Esophagus squamous epithelium (tissue), 5 donors: ENCODE measurements around the gene PATZ1. TPM values are rescaled to one million over a fixed set of nuclear protein-coding genes. Genes with fewer than 3 reads are reported as not detected.

ENCODE experiments used
- DNase-seq: peaks from one replicate; lab custom pipeline; 2025; lab: John Stamatoyannopoulos, UW
- H3K27ac ChIP-seq, 4 donors: fragments of 200-600 bp; sonication (generic); one replicate each; pipeline ENCODE4 v1.5.1; 2016 to 2019; ENCODE audit warnings: mild to moderate bottlenecking in 1 of 4
- H3K27me3 ChIP-seq, 4 donors: fragments of 200-600 bp; sonication (generic); 1 replicate in 3 of 4; 2 replicates in 1 of 4; pipeline versions ENCODE4 v1.5.1 to v1.6.0; 2017 to 2021; ENCODE audit warnings: antibody characterized with exemption in 1 of 4
- H3K36me3 ChIP-seq, 3 donors: fragments of 200-600 bp; sonication (generic); one replicate each; pipeline ENCODE4 v1.5.1; 2016 to 2019
- H3K4me1 ChIP-seq, 3 donors: fragments of 200-600 bp; sonication (generic); one replicate each; pipeline ENCODE4 v1.5.1; 2017 to 2019
- H3K4me3 ChIP-seq, 4 donors: fragments of 200-600 bp; sonication (generic); 1 replicate in 3 of 4; 2 replicates in 1 of 4; pipeline ENCODE4 v1.5.1; 2016 to 2019; ENCODE audit warnings: mild to moderate bottlenecking in 2 of 4, moderate library complexity in 1 of 4
- H3K9me3 ChIP-seq, 3 donors: fragments of 200-600 bp; sonication (generic); one replicate each; pipeline ENCODE4 v1.5.1; 2016 to 2019
- CTCF ChIP-seq, 6 experiments: fragments of 450-650 bp in 4 of 6; fragments of 200-600 bp in 2 of 6; sonication (generic) in 2 of 6; IDR thresholded peaks; one replicate each; pipeline ENCODE4 v1.5.1; 2016 to 2019; ENCODE audit warnings: antibody characterized with exemption in 6 of 6, mild to moderate bottlenecking in 4 of 6, moderate library complexity in 4 of 6
- POLR2A ChIP-seq, 4 donors: fragments of 450-650 bp; IDR thresholded peaks; one replicate each; pipeline ENCODE4 v1.6.1; 2017; ENCODE audit warnings: antibody characterized with exemption in 4 of 4, mild to moderate bottlenecking in 4 of 4, moderate library complexity in 3 of 4
- WGBS, 2 donors: methylation state at CpG; one replicate each; pipeline ENCODE4 v1.1.5; 2018; 5-methylcytosine and 5-hydroxymethylcytosine counted together
- intact Hi-C: fragments of 100-400 bp; cut with DNase I; formaldehyde crosslinking; loops from one replicate; pipeline ENCODE4 v1.15.0; 2022
- small RNA-seq, 4 donors: library from RNA; depleted of rRNA; stranded (forward); fragments of <200 nt; gene quantifications; one replicate each; pipeline ENCODE3, GENCODE V24; 2016
- total RNA-seq, 4 donors: library from RNA; depleted of rRNA; stranded (reverse); fragments of >200 nt; gene quantifications; one replicate each; pipeline ENCODE4 v1.1.0, GENCODE V29; 2016
- donor health status: DM: yes; HTN: yes; CAD: no.

The PATZ1 gene
- total RNA-seq, 4 donors from 2014 or later = 2.2 to 13.0 (median 7.2) TPM

DNA sequence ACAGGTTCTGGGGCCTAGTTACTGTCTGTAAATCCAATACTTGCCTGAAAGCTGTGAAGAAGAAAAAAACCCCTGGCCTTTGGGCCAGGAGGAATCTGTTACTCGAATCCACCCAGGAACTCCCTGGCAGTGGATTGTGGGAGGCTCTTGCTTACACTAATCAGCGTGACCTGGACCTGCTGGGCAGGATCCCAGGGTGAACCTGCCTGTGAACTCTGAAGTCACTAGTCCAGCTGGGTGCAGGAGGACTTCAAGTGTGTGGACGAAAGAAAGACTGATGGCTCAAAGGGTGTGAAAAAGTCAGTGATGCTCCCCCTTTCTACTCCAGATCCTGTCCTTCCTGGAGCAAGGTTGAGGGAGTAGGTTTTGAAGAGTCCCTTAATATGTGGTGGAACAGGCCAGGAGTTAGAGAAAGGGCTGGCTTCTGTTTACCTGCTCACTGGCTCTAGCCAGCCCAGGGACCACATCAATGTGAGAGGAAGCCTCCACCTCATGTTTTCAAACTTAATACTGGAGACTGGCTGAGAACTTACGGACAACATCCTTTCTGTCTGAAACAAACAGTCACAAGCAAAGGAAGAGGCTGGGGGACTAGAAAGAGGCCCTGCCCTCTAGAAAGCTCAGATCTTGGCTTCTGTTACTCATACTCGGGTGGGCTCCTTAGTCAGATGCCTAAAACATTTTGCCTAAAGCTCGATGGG is 67.4 kb downstream of the PATZ1 start:
- Histone ChIP-seq H3K4me3 (no peak overlapping the region), H3K27ac (peak overlapping the region; percentile 59 to 78 (median 74)), H3K9me3 (no peaks in the 10 kb centered on the region), H3K27me3 (no peaks in the 10 kb centered on the region), H3K36me3 (peaks cover 26 to 100% (median 58%) of the 10 kb centered on the region in 3 donors), H3K4me1 (peaks cover 8 to 72% (median 8%) of the 10 kb centered on the region in 3 donors)
- WGBS, 2 donors = 78 to 93% methylated on average over 3 to 4 of the region's 6 CpGs
- DNase-seq = no peak
- no peak for TF ChIP-seq CTCF (IDR thresholded peaks at IDR 0.05)
- peak in 1 of 4 donors; percentile 41 for TF ChIP-seq POLR2A (IDR thresholded peaks at IDR 0.05)
- intact Hi-C loops = no loop called here

DNA sequence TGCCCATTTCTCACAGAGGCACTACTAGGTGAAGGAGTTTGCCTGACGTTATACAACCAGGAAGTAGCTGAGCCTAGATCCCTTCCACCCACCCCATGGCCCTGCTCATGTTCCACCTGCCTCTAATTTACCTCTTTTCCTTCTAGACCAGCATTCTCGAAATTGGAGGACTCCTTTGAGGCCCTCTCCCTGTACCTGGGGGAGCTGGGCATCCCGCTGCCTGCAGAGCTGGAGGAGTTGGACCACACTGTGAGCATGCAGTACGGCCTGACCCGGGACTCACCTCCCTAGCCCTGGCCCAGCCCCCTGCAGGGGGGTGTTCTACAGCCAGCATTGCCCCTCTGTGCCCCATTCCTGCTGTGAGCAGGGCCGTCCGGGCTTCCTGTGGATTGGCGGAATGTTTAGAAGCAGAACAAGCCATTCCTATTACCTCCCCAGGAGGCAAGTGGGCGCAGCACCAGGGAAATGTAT is 68.0 kb downstream of the PATZ1 start:
- Histone ChIP-seq H3K4me1 (peaks cover 8 to 77% (median 8%) of the 10 kb centered on the region in 3 donors), H3K27me3 (no peaks in the 10 kb centered on the region), H3K36me3 (peaks cover 32 to 100% (median 63%) of the 10 kb centered on the region in 3 donors), H3K4me3 (no peak overlapping the region), H3K27ac (peak overlapping the region; percentile 57 to 78 (median 74)), H3K9me3 (no peaks in the 10 kb centered on the region)
- intact Hi-C loops = no loop called here
- DNase-seq = no peak
- WGBS, 2 donors = 63 to 73% methylated on average over 1 to 2 of the region's 9 CpGs
- TF ChIP-seq CTCF (IDR thresholded peaks at IDR 0.05) = no peak
- no peak for TF ChIP-seq POLR2A (IDR thresholded peaks at IDR 0.05)

GRCh38 chr22:31277741-31278140 is 68.4 kb downstream of the PATZ1 start:
- no peak for DNase-seq
- Histone ChIP-seq H3K4me1 (peaks cover 5 to 81% (median 8%) of the 10 kb centered on the region in 3 donors), H3K4me3 (no peak overlapping the region), H3K36me3 (peaks cover 32 to 100% (median 62%) of the 10 kb centered on the region in 3 donors), H3K27me3 (no peaks in the 10 kb centered on the region), H3K27ac (peak overlapping the region; percentile 57 to 78 (median 74)), H3K9me3 (no peaks in the 10 kb centered on the region)
- intact Hi-C loops = no loop called here
- WGBS, 2 donors = 84 to 91% methylated on average over 5 of the region's 5 CpGs
- TF ChIP-seq POLR2A (IDR thresholded peaks at IDR 0.05) = no peak
- no peak for TF ChIP-seq CTCF (IDR thresholded peaks at IDR 0.05)

DNA sequence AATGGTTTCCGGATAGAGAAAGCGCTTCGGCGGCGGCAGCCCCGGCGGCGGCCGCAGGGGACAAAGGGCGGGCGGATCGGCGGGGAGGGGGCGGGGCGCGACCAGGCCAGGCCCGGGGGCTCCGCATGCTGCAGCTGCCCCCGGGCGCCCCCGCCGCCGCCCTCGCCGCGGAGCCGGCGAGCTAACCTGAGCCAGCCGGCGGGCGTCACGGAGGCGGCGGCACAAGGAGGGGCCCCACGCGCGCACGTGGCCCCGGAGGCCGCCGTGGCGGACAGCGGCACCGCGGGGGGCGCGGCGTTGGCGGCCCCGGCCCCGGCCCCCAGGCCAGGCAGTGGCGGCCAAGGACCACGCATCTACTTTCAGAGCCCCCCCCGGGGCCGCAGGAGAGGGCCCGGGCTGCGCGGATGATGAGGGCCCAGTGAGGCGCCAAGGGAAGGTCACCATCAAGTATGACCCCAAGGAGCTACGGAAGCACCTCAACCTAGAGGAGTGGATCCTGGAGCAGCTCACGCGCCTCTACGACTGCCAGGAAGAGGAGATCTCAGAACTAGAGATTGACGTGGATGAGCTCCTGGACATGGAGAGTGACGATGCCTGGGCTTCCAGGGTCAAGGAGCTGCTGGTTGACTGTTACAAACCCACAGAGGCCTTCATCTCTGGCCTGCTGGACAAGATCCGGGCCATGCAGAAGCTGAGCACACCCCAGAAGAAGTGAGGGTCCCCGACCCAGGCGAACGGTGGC is 69.5 kb downstream of the PATZ1 start:
- no peaks in the 10 kb centered on the region for H3K9me3 ChIP-seq
- H3K27me3 ChIP-seq = no peaks in the 10 kb centered on the region
- WGBS, 2 donors = 92 to 97% methylated on average over 6 to 10 of the region's 69 CpGs
- intact Hi-C loops = no loop called here
- TF ChIP-seq CTCF (IDR thresholded peaks at IDR 0.05) (no peak), POLR2A (IDR thresholded peaks at IDR 0.05) (no peak)
- peaks cover 21 to 100% (median 55%) of the 10 kb centered on the region in 3 donors for H3K36me3 ChIP-seq
- H3K4me1 ChIP-seq = peaks cover 8 to 80% (median 8%) of the 10 kb centered on the region in 3 donors
- H3K27ac ChIP-seq = peak overlapping the region in 2 of 4 donors; percentile 58 to 78
- no peak overlapping the region for H3K4me3 ChIP-seq
- no peak for DNase-seq

Small RNA genes within 50 kb of the gene (small RNA-seq; reads per million reads assigned to genes)
- gene RNA5SP496 = 0 to 0.41 (median 0) reads per million in 4 donors
- gene RNU6-338P = 0 reads per million in 4 donors

Other genes starting within 250 kb of the PATZ1 start
- gene SELENOM, start 238.8 kb downstream of the PATZ1 start, total RNA-seq = 100 to 1,000 TPM in 2 of 4 donors, 10 to 100 TPM in 2; 13.3 to 291 (median 67.6) TPM
- gene INPP5J, start 223.4 kb downstream of the PATZ1 start, total RNA-seq = 1 to 10 TPM in 2 of 4 donors, under 1 TPM in 2; 0.22 to 2.4 (median 0.84) TPM
- 10 to 100 TPM in 1 of 4 donors, 1 to 10 TPM in 3; 5.0 to 27.0 (median 7.8) TPM for gene PLA2G3, start 205.8 kb downstream of the PATZ1 start, total RNA-seq
- gene RNF185, start 186.2 kb downstream of the PATZ1 start, total RNA-seq = 10 to 100 TPM; 20.1 to 34.0 (median 27.5) TPM
- gene LIMK2, start 134.0 kb downstream of the PATZ1 start, total RNA-seq = 100 to 1,000 TPM in 2 of 4 donors, 10 to 100 TPM in 2; 61.8 to 134 (median 109) TPM
- gene PIK3IP1, start 53.9 kb downstream of the PATZ1 start, total RNA-seq = 10 to 100 TPM in 3 of 4 donors, 1 to 10 TPM in 1; 7.0 to 53.0 (median 19.2) TPM
- gene DRG1, start 53.3 kb upstream of the PATZ1 start, total RNA-seq = 10 to 100 TPM; 26.5 to 67.3 (median 41.2) TPM
- 10 to 100 TPM in 3 of 4 donors, 1 to 10 TPM in 1; 8.3 to 14.3 (median 11.2) TPM for gene EIF4ENIF1, start 143.5 kb upstream of the PATZ1 start, total RNA-seq
- gene SFI1, start 150.2 kb upstream of the PATZ1 start, total RNA-seq = 10 to 100 TPM; 11.0 to 20.0 (median 16.4) TPM